Fibroblast of pulmonary artery (primary cell): ENCODE data around the gene ZNF100.
A peak's percentile ranks its signal among the peaks of the same experiment; 100 is the strongest.
"Not testable (repeated sequence)": the region's sequence is repeated elsewhere in the genome, so short reads cannot be mapped to it uniquely, and the experiment has no call there.

ENCODE experiments used
- DNase-seq: peaks from one replicate; pipeline ENCODE4 v3.0.0-alpha.2; 2010; ENCODE audit warnings: low read depth
- H3K4me3 ChIP-seq: replicated peaks from 2 replicates; pipeline ENCODE4 v1.5.1; 2011; ENCODE audit warnings: low read depth, mild to moderate bottlenecking, control low read depth, low read length, moderate library complexity
- TF ChIP-seq, protein P1 (sequence below): IDR thresholded peaks from 2 replicates; pipeline ENCODE4 v1.5.1; 2011; ENCODE audit warnings: mild to moderate bottlenecking, control low read depth, low read length, inconsistent platforms; ENCODE audit errors: missing control alignments

The ZNF100 gene

DNA sequence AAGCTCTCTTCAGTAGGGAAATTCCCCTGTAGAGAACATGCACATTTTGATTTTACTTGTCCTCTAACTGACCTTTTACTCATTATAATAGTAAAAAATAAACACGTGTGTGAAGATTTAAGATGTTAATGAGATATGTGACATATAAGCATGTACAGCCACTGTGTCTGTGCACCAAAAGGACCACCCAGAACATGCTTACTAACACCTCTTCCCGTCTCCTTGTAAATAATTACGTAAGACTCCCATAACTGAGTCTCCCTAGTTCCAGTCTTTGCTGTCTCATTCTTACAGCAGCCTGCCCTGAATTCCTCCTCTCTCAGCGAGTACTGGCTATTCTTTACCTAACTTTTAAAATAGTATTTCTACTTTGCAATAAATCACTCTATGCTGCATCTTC, 53.6 kb downstream of the ZNF100 start:
- H3K4me3 ChIP-seq = no peak overlapping the region
- TF ChIP-seq, protein P1, sequence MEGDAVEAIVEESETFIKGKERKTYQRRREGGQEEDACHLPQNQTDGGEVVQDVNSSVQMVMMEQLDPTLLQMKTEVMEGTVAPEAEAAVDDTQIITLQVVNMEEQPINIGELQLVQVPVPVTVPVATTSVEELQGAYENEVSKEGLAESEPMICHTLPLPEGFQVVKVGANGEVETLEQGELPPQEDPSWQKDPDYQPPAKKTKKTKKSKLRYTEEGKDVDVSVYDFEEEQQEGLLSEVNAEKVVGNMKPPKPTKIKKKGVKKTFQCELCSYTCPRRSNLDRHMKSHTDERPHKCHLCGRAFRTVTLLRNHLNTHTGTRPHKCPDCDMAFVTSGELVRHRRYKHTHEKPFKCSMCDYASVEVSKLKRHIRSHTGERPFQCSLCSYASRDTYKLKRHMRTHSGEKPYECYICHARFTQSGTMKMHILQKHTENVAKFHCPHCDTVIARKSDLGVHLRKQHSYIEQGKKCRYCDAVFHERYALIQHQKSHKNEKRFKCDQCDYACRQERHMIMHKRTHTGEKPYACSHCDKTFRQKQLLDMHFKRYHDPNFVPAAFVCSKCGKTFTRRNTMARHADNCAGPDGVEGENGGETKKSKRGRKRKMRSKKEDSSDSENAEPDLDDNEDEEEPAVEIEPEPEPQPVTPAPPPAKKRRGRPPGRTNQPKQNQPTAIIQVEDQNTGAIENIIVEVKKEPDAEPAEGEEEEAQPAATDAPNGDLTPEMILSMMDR = no peak
- DNase-seq = no peak

- DNase-seq = no peak
- TF ChIP-seq, protein P1 = no peak
- no peak overlapping the region for H3K4me3 ChIP-seq
Observed at GRCh38 chr19:21709464-21709863, 57.9 kb downstream of the ZNF100 start.

GRCh38 chr19:21707878-21708277, 59.5 kb downstream of the ZNF100 start:
- not testable (repeated sequence) for DNase-seq, H3K4me3 ChIP-seq

- DNase-seq = no peak
- no peak overlapping the region for H3K4me3 ChIP-seq
- TF ChIP-seq, protein P1 = no peak
Observed at GRCh38 chr19:21707065-21707464, 60.3 kb downstream of the ZNF100 start.

- TF ChIP-seq, protein P1 = no peak
- DNase-seq = no peak
- no peak overlapping the region for H3K4me3 ChIP-seq
Observed at GRCh38 chr19:21705393-21705792, 62.0 kb downstream of the ZNF100 start.

DNA sequence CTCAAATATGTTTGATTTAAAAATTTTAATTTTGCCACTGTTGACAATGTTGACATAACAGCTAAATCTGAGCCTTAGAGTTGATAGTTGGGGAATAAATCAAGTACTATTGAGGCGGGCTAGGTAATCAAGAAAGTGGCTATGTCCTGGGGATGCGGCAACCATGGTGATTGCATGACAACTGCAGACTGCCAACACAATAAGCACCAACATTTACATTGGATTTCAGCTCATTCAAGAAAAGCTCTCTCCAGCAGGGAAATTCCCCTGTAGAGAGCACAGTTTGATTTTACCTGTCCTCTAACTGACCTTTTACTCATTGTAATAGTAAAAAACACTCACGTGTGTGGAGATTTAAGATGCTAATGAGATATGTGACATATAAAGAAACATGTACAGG, 63.1 kb downstream of the ZNF100 start:
- H3K4me3 ChIP-seq = no peak overlapping the region
- no peak for DNase-seq
- TF ChIP-seq, protein P1 = no peak

DNA sequence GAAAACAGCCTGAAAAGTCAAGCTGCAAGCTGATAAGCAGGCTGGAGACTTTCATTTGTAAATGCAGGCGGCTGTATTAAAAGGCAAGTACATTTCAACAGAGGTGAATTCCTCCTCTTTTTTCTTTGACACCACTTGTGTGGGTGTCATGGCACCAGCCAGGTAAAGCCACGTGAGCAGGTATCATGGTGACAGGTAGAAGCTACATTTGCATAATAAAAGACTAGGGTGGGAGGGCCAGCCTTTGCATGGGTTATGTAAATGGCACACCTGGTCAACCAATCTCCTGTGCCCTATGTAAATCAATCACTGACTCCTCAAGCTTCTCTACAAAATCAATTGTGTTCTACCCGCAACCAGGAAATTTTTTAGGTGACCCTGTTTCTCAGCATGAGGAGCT, 68.2 kb downstream of the ZNF100 start:
- no peak for DNase-seq
- H3K4me3 ChIP-seq = no peak overlapping the region
- TF ChIP-seq, protein P1 = no peak

- DNase-seq = peak; percentile 29
- H3K4me3 ChIP-seq = no peak overlapping the region
- TF ChIP-seq, protein P1 = peak; percentile 34
Observed at GRCh38 chr19:21698215-21698614, 69.2 kb downstream of the ZNF100 start.
